Stimulated activated naive CD8-positive, alpha-beta T cell treated with anti-CD3 and anti-CD28 coated beads, Interleukin-15, Interleukin-2, amounts not matched to agents 100 U/mL and 50 U/mL, for 24 hours (primary cell): ENCODE data around the gene CMTM5.

Experiments
- ATAC-seq: fragments of 150-1000 bp; cut with Tn5 transposase; one replicate; pipeline ENCODE4 v1.10.0; 2021
- DNase-seq: peaks from one replicate; pipeline ENCODE4 v3.0.0; 2021

The CMTM5 gene, protein sequence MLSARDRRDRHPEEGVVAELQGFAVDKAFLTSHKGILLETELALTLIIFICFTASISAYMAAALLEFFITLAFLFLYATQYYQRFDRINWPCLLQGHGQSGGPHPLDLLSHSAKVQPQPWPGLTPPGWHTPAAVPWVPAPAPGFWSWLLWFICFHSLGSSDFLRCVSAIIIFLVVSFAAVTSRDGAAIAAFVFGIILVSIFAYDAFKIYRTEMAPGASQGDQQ

DNA sequence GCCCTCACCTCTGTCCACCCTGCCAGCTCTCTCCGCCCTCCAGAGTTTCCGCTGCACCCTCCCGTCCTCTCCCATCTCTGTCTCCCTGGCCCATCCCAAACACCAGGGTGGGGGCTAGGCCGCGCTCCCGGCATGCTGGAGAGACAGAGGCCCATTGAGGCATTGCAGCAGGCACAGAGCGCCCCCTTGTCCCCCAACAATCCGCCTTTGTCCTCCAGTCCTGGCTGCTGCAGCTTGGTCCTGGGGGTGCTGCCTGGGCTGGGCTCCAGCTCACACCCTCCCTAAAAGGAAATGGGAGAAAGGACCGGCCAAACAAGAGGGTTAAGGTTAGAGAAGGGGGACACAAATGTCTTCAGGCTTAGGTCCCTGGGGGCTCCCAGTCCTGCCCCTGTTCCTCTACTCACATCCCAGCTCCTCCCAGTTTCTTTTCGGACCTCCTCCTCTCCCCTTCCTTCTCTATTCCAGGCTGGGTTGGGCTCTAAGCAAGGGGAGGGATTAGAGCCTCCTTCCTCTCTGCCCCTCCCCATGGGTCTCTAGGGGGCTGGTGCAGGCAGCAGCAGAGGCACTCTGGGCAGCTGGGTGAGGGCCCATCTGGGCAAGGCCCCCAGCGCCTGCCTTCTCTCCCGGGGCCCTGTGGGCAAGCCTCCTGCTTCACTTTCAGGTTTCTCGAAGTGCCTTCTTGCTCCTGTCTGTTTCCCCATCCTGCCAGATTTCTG is at the start of gene CMTM5:
Gene CMTM5, plus strand, starts transcription at position 565 of the 716 bp plus-strand sequence. CDS start 206 bp downstream, outside the sequence.
- DNase-seq = no peak
- no peak for ATAC-seq

DNA sequence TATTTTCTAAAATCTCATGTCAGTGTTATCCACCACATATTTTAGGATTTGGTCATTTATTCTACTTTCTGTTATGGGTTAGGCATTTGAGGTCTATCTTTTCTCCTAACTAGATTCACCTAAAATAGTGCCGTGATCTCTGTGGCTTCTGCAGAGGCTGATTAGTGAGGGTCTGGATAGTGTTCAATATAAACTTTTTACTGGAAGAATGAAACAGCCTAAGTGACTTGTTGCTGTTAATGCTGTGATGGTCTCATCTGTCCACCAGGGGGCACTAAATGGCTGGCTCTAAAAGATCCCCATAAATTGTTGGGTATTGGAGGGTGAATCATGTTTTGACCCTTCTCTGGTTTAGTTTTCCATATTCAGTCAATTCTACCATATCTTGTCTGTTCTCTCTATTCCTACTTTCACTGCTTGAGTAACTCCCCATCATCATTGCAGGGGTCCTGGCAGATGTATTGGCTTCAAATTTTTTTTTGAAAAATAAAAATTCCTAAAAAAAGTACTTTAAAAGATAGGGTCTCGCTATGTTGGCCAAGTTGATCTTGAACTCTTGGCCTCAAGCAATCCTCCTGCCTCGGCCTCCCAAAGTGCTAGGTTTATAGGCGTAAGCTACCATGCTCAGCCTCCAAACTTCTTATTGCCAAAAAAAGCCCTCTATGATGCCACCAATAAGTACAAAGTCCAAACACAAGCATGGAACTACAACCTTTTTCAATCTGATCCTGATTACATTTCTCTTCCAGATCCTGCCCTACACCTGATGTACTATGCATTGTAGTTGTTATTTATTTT is 48.7 kb upstream of the CMTM5 start:
- peak; percentile 69 for DNase-seq
- ATAC-seq = peak; percentile 67

GRCh38 chr14:23335623-23336022 is 41.2 kb upstream of the CMTM5 start:
- ATAC-seq (no peak), DNase-seq (no peak)

- DNase-seq = no peak
- no peak for ATAC-seq
These were observed 37.2 kb upstream of the CMTM5 start for GRCh38 chr14:23339506-23340268.

GRCh38 chr14:23344481-23344880 is 32.4 kb upstream of the CMTM5 start:
- ATAC-seq = no peak

DNA sequence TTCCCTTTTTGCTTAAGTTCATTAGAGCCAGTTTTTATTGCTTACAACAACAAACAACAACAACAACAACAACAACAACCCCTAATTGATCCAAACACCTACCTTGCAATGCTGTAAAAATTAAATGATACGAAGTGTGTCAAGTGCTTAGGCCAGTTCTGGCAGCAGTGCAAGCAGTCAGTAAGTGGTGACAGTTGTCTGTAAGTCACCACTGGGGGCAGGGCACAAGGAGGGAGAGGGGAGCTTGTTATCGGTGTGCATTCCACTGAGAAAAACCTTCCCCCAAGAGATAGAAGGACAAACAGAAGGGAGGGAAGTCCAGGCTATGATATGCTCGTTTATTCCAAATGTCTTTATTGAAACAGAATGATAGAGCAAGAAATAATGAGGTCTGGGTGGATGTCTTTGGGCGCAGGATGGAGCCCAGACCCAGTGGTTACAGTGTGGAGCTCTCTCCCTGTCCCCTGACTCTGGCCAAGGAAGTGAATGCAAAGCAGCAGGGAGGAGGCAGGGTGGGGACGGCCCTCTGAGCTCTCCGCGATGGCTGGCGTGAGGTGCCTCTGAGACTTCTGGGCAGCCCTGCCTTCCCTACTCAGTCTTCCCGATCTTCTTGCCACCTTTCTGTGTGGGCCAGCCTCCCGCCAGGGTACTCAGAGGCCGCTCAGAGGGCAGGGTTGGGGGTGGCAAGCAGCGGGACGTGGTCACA is 30.7 kb upstream of the CMTM5 start:
- ATAC-seq = no peak
- no peak for DNase-seq

More at GRCh38 chr14:23344481-23344880, 32.4 kb upstream of the CMTM5 start:
- DNase-seq = no peak

DNA sequence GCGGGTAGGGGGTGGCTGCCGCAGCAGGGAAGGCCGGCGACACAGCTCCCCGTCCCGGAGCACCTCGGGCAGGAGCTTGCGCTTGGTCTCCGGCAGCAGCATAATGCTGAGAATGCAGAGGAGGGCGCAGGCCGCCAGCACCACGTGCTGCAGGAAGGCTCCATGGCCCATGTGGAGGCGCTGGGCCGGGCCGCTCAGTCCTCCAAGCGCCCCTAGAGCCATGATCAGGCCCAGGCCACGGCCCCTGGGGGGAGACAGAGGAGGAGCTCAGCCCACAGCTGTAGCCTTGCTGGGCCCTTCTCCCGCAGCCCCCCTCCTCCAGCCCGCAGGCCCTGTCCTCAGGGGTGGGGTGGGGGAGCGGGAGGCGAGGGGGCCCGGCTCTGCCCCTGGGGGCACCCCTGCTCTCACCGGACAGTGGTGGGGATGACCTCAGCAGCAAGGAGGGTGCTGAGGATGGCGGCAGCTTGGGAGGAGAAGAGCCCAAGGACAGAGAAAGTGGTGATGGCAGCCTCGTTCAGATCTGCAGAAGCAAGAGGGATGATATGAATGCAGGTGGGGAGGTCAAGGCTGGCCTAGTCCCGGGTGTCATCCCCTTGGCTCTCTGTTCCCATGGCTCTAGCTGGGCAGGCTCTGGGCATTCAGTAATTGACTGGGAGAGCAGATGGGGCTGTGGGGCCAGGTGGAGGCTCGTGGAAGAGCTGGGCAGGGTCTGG is 30.0 kb upstream of the CMTM5 start:
- ATAC-seq (no peak), DNase-seq (no peak)

DNA sequence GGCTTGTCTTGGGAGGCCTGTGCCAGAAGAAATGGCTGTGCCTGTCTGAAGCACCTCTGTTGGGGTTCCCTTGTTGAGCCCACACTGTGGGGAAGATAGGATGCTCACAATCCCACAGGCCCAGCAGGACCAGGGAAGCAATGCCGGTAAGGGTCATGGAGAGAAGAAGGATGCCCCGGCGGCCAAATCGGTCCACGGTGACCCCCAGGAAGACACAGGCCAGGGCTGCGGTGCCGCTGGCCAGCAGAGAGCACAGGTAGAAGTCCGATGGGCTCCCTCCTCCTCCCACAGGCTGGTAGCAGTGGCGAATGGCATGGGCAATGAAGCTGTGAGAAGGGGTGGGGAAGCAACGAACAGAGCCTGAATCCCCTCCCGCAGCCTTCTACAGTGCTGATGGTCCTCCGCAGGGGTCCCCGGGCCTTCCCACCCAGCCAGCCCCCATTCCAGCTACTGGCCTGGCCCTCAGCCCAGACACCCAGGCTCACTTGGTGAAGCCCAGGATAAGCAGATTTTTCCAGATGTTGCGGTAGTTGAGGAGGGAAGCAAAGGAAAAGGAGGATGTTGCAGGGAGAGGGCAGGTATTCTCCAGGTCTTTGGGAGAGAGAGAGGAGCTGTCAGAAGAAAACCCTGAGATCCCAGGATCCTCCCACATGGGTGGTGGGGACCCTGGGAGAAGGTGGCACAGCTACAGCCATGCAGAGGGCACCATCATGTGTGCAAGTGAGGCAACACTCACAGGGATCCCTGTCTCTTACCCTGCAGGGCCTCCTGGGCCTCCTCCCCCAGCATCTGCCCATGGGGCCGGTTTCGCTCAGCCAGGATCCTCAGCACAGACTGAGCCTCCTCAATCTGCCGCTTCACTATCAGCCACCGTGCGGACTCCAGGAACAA is 29.2 kb upstream of the CMTM5 start:
- ATAC-seq (no peak), DNase-seq (no peak)

DNA sequence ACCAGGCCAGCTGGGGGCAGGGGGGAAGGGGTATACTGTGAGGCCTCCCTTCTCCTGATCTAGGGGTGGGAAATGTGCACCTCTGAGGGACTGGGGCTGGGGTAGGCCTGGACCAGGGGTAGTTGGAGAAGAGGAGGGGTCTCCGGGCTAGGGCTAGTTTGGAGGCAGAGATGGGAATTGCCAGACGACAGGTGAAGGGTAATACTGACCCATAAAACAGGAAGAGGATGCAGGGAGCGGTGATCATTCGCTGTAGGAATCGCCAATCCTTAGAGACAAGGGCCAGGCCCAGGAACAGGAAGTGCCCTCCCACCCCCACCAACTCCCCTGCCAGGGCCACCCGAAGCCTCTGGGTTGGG is 28.6 kb upstream of the CMTM5 start:
- no peak for ATAC-seq
- DNase-seq = no peak

DNA sequence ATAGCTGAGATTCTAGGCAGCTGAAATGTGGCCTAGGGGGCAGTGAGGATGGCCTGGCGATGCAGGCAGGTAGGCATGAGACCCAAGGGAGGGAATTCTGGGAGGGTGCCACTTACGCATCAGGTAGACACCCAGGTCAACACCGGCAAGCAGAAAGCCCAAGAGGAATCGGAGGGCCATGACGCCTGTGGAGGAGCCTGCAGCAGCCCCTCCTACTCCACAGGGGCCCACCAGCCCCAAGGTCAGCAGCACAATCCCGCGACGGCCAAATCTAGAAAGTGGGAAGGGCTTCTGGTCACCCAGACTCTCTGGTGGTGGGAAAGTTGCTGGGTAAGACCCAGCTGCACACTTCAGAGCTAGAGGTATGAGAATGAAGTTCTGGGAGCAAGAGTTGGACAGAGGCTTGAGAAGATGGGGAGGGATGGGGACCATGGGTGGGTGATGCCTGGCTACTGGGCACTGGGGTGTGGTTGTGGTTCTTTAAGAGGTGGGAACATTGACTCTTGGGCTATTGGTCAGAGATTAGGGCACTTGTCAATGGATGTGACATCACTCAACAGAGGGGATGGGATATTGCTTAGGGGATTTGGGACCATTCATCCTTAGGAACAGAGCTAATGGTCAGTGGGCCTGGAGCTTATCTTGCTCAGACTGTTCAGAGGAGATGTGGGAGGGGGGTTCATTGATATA is 27.5 kb upstream of the CMTM5 start:
- DNase-seq (no peak), ATAC-seq (no peak)

GRCh38 chr14:23351681-23352505 is 25.0 kb upstream of the CMTM5 start:
- ATAC-seq (no peak), DNase-seq (peak; percentile 11)

DNA sequence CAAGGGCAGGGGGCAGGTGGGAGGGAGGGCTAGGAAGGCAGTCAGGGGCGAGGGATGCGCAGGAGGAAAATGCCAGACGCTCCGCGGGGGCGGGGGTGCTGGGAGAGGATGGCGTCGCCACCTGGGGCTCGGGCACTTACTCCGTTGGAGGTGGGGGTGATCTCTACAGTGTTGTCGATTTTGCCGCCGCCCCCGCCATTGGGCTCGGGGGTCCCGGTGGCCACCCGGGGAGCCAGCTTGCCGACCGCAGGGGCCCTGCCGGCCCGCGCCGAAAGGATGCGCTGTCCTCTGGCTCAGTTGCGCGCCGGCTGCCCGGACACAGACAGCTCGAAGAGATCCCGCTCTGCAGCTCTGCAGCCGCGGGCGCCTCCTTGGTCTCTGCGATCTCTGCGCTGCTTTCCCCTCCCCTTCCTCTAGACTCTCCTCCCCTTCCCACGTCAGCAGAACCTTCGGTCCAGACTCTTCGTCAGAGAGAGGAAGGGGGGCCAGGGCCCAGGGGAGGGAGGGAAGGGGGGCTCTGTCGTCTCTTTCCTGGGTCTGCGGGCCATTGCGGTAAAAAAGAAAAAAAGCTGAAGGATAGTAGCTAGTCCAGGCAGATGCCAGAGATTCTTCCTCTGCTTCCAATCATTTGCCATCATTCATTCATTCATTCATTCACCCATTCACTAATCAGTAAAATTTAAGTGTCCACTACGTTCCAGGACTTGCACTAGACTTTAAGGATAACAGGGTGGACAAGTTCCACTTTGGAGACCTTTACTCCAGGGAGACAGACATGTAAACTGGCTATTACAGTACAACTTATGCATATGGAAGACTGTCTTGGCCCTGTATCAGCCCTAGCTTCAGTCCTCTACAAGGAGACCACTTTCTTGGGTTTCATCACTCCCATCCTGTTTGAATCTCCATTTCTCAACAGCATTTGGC is 24.1 kb upstream of the CMTM5 start, which contains the start of gene SLC22A17:
Gene SLC22A17, minus strand, starts transcription at position 382 of the 927 bp plus-strand sequence.
- DNase-seq (peak; percentile 49), ATAC-seq (peak; percentile 76)

DNA sequence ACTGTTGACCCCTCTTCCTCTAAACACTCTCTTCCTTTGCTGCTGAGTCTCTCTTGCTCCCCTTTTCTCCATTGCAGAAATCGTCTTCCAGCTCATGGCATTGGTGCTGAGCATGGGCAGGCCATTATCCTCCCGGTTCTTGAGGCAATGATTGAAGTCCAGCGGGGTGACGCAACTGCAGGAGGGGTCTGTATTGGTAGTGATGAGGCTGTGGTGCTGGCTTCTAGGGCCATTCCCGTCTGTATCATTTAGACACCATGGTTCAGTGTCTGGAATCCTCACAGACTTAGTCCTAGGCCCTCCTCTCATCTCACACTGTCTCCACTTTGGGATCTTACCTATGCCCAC is 23.4 kb upstream of the CMTM5 start:
- no peak for DNase-seq
- no peak for ATAC-seq

GRCh38 chr14:23354990-23355389 is 21.9 kb upstream of the CMTM5 start:
- DNase-seq (no peak), ATAC-seq (no peak)

DNA sequence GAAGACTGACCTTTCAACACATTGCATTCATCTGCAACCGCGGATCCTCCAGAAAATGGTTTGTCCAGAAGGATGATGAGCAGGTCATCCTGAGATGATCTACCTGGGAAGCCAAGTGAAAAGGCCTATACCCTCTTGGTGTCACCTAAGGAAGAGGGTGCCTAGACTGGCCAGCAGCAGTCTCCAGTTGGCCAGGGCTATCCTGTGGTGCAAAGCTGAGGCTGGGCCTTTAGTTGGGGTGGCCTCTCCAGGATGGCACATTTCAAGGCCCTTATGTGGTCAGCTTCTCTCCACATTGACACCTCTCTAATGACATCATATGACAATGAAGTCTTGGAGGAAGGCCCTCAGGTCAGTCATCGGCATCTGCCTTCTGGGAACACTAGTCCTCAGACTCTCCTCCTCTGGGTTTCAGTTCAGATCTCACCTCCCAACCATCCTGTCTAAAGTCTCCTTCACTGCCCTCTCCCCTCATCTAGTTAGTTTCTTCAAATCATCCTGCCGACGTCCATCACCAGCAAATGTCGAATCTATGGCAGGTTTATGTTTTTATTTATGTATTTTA is 20.9 kb upstream of the CMTM5 start:
- no peak for DNase-seq
- no peak for ATAC-seq

DNA sequence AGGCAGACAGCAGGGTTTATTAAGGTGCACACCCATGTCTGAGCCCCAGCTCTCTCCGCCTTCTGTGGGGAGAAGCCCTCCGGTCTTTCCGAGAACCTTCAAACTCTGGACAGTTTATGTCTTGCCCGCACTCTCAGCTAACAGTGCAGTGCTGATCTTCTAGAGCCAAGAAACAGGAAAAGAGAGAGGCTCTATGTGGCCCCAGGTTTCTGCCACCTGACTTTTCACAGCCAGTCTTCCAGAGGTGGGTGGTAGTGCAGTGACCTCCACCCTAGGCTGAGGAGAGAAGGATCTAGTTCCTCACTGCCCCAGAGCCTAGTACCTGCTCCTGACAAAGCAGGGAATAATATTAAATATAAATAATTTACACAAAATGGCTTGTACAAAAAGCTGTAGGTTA is 20.2 kb upstream of the CMTM5 start:
- no peak for DNase-seq
- no peak for ATAC-seq

- no peak for ATAC-seq
- no peak for DNase-seq
These were observed 19.6 kb upstream of the CMTM5 start for GRCh38 chr14:23357261-23357660.
